NCI-H2081 (cell line): ENCODE measurements around the gene TIMM17A.

Source experiments
- DNase-seq, 2 experiments: peaks; one replicate each; lab custom pipeline; 2025; lab: John Stamatoyannopoulos, UW

The TIMM17A gene

GRCh38 chr1:201955009-201955728 is at the start of gene TIMM17A:
TSS of gene TIMM17A (plus strand) at chr1:201955503. CDS start at chr1:201955527, 24 bp downstream.
- peak; percentile 98 to 99 for DNase-seq

- no peak for DNase-seq
Measured at GRCh38 chr1:201906336-201906735, 49.0 kb upstream of the TIMM17A start.

- DNase-seq: no peak
Measured at GRCh38 chr1:201907621-201908020, 47.7 kb upstream of the TIMM17A start.

GRCh38 chr1:201911826-201912571 is 43.3 kb upstream of the TIMM17A start:
- DNase-seq: peak; percentile 11 to 46

- DNase-seq: no peak
Measured at GRCh38 chr1:201912832-201913231, 42.5 kb upstream of the TIMM17A start.

GRCh38 chr1:201914456-201915235 is 40.7 kb upstream of the TIMM17A start:
- DNase-seq: no peak

GRCh38 chr1:201916649-201917249 is 38.6 kb upstream of the TIMM17A start:
- peak in 1 of 2 experiments; percentile 7 for DNase-seq

GRCh38 chr1:201917362-201918033 is 37.8 kb upstream of the TIMM17A start:
- no peak for DNase-seq

- no peak for DNase-seq
Measured at GRCh38 chr1:201918343-201918742, 37.0 kb upstream of the TIMM17A start.

GRCh38 chr1:201921952-201922558 is 33.2 kb upstream of the TIMM17A start:
- DNase-seq: no peak

- DNase-seq: no peak
Measured at GRCh38 chr1:201925301-201925567, 30.1 kb upstream of the TIMM17A start.

GRCh38 chr1:201925981-201926645 is 29.2 kb upstream of the TIMM17A start:
- DNase-seq: no peak

GRCh38 chr1:201928266-201928665 is 27.0 kb upstream of the TIMM17A start:
- DNase-seq: no peak

- no peak for DNase-seq
Measured at GRCh38 chr1:201930137-201930536, 25.2 kb upstream of the TIMM17A start.

- DNase-seq: no peak
Measured at GRCh38 chr1:201930803-201931202, 24.5 kb upstream of the TIMM17A start.

GRCh38 chr1:201933840-201934430 is 21.4 kb upstream of the TIMM17A start:
- DNase-seq: no peak

GRCh38 chr1:201937624-201938213 is 17.6 kb upstream of the TIMM17A start:
- no peak for DNase-seq

GRCh38 chr1:201938440-201939035 is 16.8 kb upstream of the TIMM17A start:
- DNase-seq: no peak

- DNase-seq: no peak
Measured at GRCh38 chr1:201939148-201939547, 16.2 kb upstream of the TIMM17A start.

GRCh38 chr1:201939574-201939973 is 15.7 kb upstream of the TIMM17A start:
- DNase-seq: no peak
